Activated effector memory CD4-positive, alpha-beta T cell treated with anti-CD3 and anti-CD28 coated beads, Interleukin-2, amount 50 U/mL, for 16 hours (primary cell): ENCODE measurements around the gene CUL7.
"Not testable (repeated sequence)": the region's sequence is repeated elsewhere in the genome, so short reads cannot be mapped to it uniquely, and the experiment has no call there.

Experiments used
- DNase-seq: peaks from one replicate; pipeline ENCODE4 v3.0.0-alpha.2; 2020

The CUL7 gene

GRCh38 chr6:43053545-43054205, at the start of gene CUL7:
Gene CUL7 (minus strand): TSS chr6:43053851. CDS start chr6:43052788, 1,063 bp downstream.
- peak; percentile 97 for DNase-seq

DNA sequence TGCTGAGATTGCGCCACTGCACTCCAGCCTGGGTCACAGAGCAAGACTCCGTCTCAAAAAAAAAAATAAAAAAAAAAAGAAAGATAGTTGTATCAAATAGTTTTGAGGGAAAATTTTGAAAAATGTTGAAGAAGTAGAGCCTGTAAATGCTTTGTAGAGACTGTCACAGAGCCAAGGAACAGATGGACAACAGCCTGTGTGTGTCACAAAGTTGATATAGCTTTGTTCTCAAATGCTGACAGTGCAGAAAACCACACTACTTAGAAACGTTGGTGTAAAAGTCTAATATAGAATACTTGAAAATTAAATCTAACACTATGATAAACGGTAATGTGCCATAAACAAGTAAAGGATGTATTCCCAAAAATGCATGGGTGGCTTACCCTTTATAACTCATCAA, 47.8 kb upstream of the CUL7 start:
- no peak for DNase-seq

- no peak for DNase-seq
These were observed 43.9 kb upstream of the CUL7 start for GRCh38 chr6:43097502-43097901.

GRCh38 chr6:43097098-43097489, 43.4 kb upstream of the CUL7 start:
- no peak for DNase-seq

DNA sequence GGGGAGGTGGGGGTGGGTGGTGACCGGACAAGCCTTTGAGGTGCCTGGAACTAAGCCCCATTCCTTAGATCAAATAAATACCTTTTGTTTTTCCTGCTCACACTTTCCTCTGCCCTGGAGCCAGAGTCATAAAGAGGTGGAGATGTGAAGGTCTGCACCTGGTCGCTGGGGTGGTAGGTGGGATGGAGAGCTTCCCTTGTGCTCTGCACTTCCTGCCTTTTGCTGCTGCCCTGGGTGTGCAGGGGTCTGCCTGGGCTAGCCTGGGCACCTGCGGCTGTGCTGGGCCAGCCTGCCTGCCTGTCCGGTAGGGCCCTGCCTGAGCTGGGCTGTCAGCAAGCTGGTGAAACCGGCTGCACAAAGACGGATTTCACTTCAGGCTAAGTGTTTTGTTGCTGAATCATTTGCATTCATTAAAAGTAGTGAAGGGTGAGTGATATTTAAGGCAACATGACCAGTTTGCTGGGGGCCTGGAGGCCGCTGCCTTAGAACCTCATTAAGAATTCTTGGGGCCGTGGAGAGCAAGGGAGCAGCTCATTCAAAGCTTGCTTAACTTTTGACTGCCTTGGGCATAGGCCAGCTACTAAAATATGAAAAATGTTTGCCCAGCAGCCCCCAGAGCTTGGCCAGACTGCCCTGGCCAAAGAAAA, 42.9 kb upstream of the CUL7 start:
- no peak for DNase-seq

- no peak for DNase-seq
These were observed 42.3 kb upstream of the CUL7 start for GRCh38 chr6:43095939-43096338.

DNA sequence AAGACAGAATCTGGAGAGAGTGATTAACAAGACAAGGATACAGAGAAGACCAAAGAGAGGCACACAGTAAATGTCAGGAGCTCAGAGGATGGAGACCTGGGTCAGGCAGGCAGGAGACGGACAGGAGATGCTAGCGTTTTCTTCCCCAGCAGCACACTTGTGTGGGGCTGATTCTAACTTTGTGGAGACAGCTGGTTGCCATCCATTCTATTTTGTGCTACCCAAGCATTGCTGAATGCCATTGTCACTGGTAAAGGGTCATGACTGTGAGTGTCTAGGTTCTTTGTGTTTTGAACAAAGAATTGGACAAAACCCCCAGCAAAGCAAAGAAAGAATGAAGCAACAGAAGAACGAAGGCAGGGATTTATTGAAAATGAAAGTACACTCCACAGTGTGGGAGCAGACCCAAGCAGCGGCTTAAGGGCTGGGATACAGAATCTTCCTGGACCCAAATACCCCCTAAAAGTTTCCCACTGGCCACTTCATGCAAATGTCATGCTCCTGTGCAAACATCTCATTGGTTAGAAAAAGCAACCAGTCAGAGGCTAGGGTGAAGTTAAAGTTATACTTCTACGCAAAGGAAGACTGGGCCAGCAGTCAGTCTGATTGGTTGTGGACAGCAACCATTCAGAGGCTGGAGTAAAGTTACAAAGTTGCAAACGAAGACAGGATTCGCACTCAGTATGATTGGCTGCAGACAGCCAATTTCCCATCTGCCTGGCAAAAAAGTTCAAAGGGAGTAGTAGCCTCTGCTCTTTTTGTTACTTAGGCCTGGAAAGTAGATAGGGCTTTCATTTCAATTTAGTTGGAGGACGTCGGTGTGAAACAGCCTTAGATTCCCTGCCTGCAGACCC, 40.0 kb upstream of the CUL7 start:
- DNase-seq: no peak

DNA sequence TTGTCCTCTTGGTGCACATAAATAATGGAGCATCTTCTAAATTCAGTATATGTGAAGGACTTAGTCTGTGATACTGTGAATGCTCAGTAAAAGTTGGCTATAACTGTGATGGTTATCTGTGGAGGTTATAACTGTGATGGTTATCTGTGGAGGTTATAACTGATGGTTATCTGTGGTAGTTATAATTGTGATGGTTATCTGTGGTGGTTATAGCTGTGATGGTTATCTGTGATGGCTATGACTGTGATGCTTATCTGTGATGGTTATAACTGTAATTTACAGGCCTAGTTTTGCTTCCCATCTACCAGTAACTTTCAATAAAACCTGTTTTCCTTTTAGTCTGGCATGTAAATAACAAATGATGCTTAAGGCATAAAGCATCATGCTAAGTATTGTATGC, 39.0 kb upstream of the CUL7 start:
- DNase-seq: no peak

DNA sequence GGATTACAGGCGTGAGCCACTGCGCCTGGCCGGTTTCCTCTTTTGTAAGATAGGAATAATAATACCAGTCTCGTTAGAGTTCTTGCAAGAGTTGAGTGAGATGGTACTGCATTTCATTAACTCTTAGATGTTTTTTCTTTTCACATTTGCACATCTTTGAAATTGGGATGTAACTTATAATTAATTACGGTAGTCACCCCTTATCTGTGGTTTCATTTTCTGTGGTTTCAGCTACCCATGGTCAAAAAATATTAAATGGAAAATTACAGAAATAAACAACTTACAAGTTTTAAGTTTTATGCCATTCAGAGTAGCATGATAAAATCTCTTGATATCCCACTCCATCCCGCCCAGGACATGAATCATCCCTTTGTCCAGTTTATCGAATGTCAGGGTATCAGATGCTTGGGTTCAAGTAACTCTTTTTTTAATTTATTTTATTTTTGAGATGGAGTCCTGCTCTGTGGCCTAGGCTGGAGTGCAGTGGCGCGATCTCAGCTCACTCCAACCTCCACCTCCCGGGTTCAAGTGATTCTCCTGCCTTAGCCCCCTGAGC, 37.9 kb upstream of the CUL7 start:
- DNase-seq: no peak

DNA sequence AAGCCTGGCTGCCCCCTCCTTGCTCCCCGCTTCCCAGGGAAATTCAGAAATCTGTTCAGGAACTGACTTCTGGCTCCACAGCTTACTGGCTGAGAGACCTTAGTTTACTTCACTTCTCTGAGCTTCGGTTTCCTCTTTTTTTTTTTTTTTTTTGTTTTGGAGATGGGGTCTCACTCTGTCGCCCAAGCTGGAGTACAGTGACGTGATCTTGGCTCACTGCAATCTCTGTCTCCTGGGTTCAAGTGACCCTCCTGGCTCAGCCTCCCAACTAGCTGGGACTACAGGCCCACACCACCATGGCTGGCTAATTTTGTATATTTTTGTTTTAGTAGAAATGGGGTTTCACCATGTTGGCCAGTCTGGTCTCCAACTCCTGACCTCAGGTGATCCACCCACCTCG, 37.4 kb upstream of the CUL7 start:
- DNase-seq: no peak

DNA sequence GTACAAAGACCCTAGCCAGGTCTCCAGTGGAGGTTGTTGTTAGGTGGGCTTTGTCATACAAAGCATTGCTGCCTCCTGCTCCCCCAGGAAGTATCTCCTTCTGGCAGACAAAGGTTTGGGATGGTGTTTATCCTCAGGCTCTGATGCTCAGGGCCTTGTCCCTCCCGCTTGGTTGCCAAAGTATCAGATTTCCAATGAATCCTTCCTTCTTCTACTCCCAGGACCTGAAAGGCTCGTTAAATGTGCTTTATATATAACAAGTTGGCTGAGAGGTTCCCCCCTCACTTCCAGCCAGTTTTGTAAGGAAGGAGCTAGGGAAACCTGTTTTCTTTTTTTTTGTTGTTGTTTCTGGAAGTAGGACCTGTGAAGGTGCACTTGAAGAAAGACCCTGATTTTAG, 36.9 kb upstream of the CUL7 start:
- no peak for DNase-seq

DNA sequence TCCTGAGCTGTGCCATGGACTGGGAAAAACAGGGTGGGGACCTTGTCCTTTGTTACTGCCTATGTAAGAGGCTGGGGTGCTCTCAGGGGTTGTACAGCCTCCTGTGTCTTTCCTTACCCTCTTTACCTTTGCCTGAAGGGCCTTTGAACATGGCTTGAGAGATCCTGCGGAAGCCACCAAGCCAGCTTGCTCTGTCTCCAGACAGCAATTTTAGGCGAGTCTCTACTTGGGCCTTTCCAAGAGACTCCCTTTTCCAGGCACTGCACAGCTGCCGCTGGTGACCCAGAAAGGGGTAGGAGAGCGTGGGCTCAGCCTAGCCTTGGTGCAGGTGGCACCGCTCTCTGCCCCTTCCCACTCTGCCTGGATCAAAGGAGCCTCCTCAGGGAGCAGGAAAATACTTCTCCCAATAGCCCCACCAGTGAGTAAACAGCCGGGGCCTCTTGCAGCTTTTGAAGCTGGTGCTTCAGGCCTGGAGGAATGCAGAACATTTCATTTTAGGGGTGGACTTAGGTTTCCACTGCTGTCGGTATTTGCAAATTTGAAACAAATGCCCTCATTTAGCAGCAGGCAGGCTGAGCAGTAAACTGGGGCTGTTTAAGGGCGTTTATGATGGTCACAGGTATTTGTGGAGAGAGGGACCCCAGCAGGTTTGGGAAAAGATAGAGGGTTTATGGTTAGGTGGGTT, 36.4 kb upstream of the CUL7 start:
- DNase-seq: no peak

- no peak for DNase-seq
These were observed 35.8 kb upstream of the CUL7 start for GRCh38 chr6:43089467-43089866.

DNA sequence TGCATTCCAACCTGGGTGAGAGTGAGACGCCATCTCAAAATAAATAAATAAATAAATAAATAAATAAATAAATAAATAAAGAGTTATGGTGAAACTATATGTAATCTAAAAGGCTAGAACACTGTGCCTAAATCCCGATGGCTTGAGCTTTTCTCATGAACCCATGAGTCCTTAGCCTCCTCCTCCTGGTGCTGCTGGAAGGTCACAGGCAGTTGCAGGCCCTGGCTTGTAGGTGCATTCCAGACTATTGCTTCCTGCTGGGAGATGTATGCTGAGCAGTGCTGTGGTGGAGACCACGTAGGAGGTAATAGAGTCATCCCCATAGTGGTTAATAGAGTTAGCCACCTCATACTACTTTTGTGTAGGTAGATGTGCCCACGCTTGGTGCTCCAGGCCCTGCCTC, 35.0 kb upstream of the CUL7 start:
- no peak for DNase-seq

- DNase-seq: no peak
These were observed 32.5 kb upstream of the CUL7 start for GRCh38 chr6:43086022-43086658.

DNA sequence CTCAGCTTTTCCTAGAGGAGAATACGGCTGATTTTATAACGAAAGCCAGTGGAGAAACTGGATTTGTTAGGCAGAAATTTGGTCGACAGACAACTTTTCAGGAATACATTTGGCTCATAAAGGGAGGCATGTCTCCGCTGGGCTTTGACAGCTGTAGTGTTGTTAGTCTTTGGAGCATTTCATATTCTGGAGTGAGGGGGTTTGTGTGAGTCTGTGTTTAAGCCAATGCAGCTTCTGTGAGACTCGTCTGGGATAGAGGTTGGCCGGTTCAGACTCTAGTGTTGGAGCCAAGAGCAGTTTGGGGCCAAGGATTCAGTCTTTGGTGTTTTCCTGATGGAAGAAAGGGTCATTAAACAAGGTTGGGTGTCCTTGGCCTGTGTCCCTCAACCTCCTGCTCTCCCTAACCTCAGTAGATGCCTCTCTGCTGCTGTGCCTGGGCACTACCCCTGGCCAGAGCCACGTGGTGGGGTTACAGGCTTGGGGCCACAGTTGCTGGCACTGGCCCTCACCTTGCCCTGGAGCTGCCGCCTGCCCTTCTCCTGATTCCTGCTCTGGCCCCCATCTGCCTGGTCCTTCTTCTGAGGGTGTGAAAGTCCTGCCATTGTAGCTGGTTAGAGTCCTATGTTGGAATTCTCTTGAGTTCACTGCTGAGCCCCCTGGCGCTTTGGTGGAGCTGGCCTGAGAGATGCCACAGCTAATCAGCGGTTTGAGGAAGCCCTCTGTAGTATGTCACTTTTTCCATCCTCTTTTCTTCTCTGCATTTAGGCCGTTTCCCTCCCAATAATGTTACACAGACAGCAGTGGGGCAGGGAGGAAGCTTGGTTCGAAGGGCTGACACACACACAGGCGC, 29.4 kb upstream of the CUL7 start:
- DNase-seq: no peak

- not testable (repeated sequence) for DNase-seq
These were observed 28.3 kb upstream of the CUL7 start for GRCh38 chr6:43081922-43082321.

GRCh38 chr6:43081043-43081442, 27.4 kb upstream of the CUL7 start:
- DNase-seq: no peak

DNA sequence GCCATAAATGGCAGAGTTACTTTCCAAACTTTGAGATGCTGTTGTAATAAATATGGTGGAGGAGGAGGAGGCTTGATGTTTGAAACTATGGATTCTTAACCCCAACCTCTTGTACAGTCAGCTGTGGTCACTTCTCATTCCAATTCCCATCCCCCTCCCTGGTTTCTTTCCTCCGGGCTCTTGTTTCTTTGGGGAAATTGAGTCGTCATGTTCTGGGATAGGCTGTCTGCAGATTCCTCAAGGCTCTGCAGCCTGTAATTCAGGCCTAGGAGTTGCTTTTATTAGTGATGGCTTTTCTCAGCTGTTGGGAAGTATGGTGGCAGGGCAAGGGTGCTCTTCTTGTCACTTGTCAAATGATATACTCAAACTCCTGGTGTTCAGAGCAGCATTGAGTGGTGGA, 25.0 kb upstream of the CUL7 start:
- DNase-seq: no peak

- DNase-seq: no peak
These were observed 24.4 kb upstream of the CUL7 start for GRCh38 chr6:43077981-43078511.

DNA sequence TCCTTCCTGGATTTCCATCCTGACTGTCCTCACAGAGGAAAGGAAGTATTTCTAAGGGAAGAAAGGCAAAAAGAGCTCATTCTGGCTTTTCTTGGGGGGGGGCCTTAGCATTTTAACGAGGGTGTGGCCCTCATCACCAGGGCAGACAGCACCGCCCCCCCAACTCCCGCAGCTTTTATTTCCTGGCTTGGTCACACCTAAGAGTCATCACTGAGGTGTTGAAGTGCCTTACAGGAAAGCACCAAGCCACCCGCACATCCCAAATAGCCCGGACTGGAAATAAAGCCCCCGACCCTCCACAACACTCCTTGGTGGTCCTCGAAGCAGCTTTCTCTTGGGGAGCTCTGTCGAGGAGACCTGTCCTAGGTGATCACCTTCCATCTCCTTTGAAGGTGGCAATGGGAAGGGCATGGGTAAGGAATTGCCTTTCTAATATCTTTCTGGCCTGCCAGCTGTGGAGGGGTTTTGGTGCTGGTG, 23.7 kb upstream of the CUL7 start:
- DNase-seq: no peak
